ENCODE measurements around the gene CYP2U1. TPM values are rescaled to one million over a fixed set of nuclear protein-coding genes. Genes with fewer than 3 reads are reported as not detected.

The CYP2U1 gene
- total RNA-seq, 2 donors from 2014 or later = 8.0 to 13.5 TPM

- no peaks in the 10 kb centered on the region for H3K4me1 ChIP-seq (replicated peaks)
- H3K27ac ChIP-seq = no peak overlapping the region
- H3K4me3 ChIP-seq = no peak overlapping the region
- no peaks in the 10 kb centered on the region for H3K36me3 ChIP-seq
- TF ChIP-seq POLR2A (IDR thresholded peaks at IDR 0.05) (no peak), POLR2AphosphoS5 (IDR thresholded peaks at IDR 0.05) (no peak), CTCF (IDR thresholded peaks at IDR 0.05) (no peak)
- no peaks in the 10 kb centered on the region for H3K27me3 ChIP-seq (replicated peaks; ENCODE audit: insufficient read depth)
- H3K9me3 ChIP-seq = no peaks in the 10 kb centered on the region
- intact Hi-C loops (cut with DNase I) = no loop called here
- no peak for DNase-seq (ENCODE audit: low spot score)
Observed at GRCh38 chr4:107972605-107973004, 41.3 kb downstream of the CYP2U1 start.

- DNase-seq (ENCODE audit: low spot score) = no peak
- Histone ChIP-seq H3K27ac (no peak overlapping the region), H3K9me3 (no peaks in the 10 kb centered on the region), H3K27me3 (replicated peaks; ENCODE audit: insufficient read depth) (no peaks in the 10 kb centered on the region), H3K4me1 (replicated peaks) (no peaks in the 10 kb centered on the region), H3K4me3 (no peak overlapping the region), H3K36me3 (no peaks in the 10 kb centered on the region)
- intact Hi-C loops (cut with DNase I) = no loop called here
- 86% methylated on average over 3 of the region's 3 CpGs for WGBS
- TF ChIP-seq POLR2A (IDR thresholded peaks at IDR 0.05) (no peak), CTCF (IDR thresholded peaks at IDR 0.05) (no peak), POLR2AphosphoS5 (IDR thresholded peaks at IDR 0.05) (no peak)
Observed at GRCh38 chr4:107974523-107974922, 43.2 kb downstream of the CYP2U1 start.

- intact Hi-C loops (cut with DNase I) = no loop called here
- Histone ChIP-seq H3K36me3 (no peaks in the 10 kb centered on the region), H3K27me3 (replicated peaks; ENCODE audit: insufficient read depth) (no peaks in the 10 kb centered on the region), H3K27ac (no peak overlapping the region), H3K4me1 (replicated peaks) (no peaks in the 10 kb centered on the region), H3K4me3 (no peak overlapping the region), H3K9me3 (no peaks in the 10 kb centered on the region)
- no peak for DNase-seq (ENCODE audit: low spot score)
- TF ChIP-seq CTCF (IDR thresholded peaks at IDR 0.05) (no peak), POLR2AphosphoS5 (IDR thresholded peaks at IDR 0.05) (no peak), POLR2A (IDR thresholded peaks at IDR 0.05) (no peak)
- 89% methylated on average over 4 of the region's 4 CpGs for WGBS
Observed at GRCh38 chr4:107977482-107977881, 46.1 kb downstream of the CYP2U1 start.

GRCh38 chr4:107977966-107978705 is 46.8 kb downstream of the CYP2U1 start:
- no peaks in the 10 kb centered on the region for H3K4me1 ChIP-seq (replicated peaks)
- no peak overlapping the region for H3K4me3 ChIP-seq
- TF ChIP-seq CTCF (IDR thresholded peaks at IDR 0.05) = no peak
- TF ChIP-seq POLR2AphosphoS5 (IDR thresholded peaks at IDR 0.05) = no peak
- TF ChIP-seq POLR2A (IDR thresholded peaks at IDR 0.05) = no peak
- no peaks in the 10 kb centered on the region for H3K27me3 ChIP-seq (replicated peaks; ENCODE audit: insufficient read depth)
- H3K36me3 ChIP-seq = no peaks in the 10 kb centered on the region
- no peak overlapping the region for H3K27ac ChIP-seq
- no peak for DNase-seq (ENCODE audit: low spot score)
- no peaks in the 10 kb centered on the region for H3K9me3 ChIP-seq
- WGBS = 85% methylated on average over 3 of the region's 3 CpGs
- intact Hi-C loops (cut with DNase I) = no loop called here
